Stimulated activated CD4-positive, alpha-beta T cell treated with anti-CD3 and anti-CD28 coated beads, Interleukin-4, amount 100 ng/mL, for 4 hours (primary cell): ENCODE data around the gene SKP1.

Source experiments
- DNase-seq, 2 experiments: peaks; one replicate each; pipeline ENCODE4 v3.0.0-alpha.2; 2020

The SKP1 gene

DNA sequence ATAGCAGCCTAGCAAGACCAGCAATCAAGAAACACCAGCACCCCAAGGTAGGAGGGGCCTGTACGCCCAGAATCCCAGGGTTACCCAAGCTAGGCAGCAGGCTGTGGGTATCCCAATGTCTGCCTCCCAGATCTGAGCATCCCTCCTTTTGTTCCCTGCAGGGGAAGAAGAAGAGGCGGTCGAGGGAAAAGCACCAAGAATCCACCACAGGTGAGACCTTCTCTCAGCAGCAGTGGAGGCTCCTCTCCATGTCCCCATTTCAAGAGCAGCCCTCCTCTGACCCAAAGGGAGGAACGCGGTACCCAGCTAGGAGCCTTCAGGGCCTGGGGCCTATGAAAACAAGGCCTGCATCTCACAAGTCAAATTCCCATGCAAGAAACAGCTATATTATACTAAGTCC is 33.3 kb downstream of the SKP1 start:
- DNase-seq, result no peak

DNA sequence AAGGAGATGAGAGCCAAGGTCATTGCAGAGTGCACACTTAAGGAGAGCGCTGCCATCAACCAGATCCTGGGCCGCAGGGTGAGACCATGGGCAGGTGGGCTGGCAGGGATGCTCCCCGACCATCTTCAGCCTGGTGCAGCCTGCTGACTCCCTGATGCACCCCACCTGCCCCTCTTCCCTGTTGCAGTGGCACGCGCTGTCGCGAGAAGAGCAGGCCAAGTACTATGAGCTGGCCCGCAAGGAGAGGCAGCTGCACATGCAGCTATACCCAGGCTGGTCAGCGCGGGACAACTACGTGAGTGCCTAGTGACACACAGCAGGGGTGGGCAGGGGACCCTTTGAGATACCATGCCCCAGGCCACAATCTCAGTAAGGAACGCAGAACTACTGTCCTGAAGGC is 33.9 kb downstream of the SKP1 start:
- no peak for DNase-seq

DNA sequence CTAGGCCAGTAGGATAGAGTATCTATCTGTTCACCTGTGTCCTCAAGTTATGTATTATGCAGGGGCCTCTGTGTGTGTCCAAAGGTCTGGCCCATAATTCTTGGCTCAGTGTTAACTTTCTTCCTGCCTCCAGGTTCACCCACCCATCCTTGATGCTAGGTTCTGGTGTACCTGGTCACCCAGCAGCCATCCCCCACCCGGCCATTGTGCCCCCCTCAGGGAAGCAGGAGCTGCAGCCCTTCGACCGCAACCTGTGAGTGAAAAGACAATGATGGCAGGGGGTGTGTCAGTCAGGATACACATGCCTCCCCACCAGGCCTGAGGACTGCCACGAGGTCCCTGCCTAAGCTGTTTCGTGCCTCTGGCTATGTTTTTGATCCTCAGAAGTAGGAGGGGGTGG is 34.7 kb downstream of the SKP1 start:
- DNase-seq, result no peak

DNA sequence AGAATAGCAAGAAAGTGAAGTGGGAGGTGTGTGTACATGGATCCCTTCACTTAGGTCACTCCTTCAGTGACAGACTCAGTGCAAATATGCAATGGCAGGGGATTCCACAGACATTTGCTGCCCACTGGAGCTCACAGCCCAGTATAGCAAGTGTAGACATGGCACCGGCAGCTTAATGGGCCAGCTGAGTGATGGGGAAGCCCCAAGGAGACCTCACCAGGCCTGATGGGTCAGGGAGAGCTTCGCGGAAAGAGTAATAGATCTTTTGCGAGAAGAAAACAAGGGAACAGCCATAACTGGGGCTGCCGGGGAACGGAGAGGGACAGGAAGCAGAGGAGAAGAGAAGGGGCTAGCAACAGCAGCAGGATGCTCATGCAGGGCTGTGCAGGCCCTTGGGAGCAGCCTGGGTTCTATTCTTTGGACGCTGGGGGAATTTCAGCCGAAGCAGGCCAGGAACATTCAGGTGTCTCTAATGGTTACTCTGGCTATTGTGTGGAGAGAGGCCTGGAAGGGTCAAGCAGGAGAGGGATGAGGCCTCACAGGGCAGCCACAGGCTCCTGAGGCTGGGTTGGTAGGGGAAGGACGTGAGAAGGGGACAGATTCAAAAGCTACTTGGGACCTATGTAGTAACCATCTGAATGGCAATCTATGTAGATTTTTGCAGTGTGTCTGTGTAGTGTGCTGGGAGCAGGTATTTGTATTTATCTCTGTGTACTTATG is 35.3 kb downstream of the SKP1 start:
- DNase-seq, result no peak

DNA sequence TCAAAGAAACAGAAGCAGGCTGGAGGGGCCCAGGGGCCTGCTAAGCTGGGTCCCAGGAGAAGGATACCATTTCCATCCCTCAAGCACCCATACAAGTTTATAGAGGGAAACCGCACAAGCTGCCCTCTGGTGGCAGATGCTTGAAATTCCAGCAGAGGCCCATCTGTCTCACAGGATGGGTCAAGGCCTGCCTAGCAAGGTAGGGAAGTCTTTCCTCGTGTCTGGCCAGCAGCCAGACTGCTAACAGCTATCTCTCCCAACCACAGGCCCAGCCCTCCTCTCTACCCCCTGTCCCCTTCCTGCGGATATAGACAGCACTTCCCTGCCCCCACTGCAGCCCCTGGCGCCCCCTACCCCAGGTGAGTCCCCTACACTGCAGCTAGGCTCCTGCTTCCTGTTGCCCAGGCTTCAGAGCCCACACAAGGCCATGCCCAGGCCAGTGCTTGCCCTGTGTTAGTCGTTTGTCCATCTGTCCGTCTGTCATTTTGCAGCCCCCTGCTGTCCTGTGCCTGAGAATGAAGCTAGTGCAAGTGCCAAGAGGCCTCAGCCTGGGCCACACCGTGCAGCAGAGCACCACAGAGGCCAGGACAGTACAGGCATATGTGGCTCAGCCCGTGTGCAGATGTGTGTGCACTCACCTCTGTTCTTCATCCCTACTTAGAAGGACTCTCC is 36.1 kb downstream of the SKP1 start:
- peak in 1 of 2 experiments; percentile 63 for DNase-seq

DNA sequence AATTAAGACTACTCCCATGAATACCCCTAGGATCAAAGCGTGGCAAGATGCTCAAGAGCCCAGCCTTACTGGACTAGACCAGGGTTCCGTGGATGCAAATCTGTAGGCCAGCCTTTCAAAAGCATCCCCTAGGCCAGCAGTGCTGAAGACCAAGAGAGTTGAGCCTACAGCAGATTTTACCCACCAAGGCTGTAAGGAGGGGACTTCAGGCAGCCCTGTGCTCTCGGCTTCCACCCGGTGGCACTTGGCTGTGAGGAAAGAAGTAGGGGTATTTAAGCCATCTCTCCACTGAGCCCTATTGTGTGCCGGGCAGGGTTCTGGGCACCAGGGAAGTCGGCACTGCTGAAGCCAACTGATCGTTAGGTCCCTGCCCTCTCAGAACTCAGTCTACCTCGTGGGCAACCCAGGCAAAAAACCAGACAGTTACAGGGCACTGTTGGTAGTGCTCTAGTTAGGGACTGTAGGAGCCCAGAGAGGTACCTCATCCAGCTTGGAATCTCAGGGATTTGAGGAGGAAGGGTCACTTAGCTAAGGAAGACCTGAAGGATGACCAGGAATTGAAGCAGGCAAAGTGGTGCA is 36.8 kb downstream of the SKP1 start:
- no peak for DNase-seq

DNA sequence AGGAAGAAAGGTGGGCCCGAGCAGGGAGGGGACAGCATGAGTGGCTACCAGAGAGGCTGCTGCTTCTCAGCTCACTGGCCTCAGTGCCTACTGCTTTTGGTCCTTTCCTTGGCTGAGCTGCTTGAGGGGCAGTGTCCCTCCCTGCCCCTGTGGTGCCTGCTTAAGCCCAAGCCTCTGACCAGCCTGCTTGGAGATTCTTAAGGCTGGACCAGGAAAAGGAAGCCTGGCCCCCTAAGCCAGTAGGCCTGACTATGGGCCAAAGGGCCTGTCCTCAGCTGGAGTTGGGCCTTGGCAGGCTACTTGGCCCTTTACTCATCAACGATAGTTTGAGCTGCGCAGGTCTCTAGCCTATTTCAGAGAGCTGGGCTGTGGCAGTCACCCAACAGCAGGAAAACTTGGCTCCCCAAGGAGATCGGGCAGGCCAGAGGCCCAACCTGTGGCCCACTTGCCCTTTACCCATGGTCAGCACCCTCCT is 37.3 kb downstream of the SKP1 start:
- no peak for DNase-seq

DNA sequence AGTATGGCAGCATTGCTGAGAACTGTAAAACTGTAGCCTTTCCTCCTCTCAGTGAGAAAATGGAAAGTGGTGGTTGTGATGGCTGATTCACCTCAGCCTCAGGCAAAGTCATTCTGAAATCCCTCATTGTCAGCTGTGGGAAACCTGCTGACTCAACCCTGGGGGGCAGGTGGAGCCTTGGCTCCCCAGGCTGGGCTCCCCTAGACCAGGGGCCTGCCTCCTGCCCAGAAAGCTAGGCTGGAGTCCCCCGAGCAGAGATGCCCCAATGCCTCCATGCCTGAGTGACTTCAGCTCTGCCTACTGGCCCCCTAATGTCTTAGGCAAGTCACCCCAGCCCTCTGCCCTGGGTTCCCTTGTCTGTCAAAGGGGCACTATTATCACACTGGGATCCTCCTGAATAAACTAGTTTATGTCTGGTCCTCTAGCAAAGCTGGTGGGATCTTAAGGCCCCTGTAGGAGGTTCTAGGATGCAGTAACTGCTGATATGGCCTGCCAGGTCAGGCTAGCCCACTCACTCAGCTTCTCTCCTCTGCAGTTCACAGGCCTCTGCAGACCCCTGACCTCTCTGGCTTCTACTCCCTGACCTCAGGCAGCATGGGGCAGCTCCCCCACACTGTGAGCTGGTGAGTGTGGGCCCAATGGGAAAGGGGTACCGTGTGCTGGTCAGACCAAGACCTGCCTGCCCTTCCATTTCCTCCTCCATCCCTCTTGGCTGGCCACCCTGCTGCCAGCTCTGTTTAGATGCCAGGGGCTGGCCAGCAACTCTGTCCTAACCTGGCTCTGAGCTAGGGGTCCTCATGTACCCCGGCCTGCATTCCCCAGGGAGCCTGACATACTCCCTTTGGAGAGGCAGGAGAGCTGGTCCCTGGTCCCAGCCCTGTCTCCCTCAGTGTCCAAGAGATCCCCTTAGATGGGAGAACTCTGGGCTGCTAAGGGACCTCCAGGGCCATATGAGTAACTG is 38.1 kb downstream of the SKP1 start:
- DNase-seq, result peak; percentile 59 to 69

DNA sequence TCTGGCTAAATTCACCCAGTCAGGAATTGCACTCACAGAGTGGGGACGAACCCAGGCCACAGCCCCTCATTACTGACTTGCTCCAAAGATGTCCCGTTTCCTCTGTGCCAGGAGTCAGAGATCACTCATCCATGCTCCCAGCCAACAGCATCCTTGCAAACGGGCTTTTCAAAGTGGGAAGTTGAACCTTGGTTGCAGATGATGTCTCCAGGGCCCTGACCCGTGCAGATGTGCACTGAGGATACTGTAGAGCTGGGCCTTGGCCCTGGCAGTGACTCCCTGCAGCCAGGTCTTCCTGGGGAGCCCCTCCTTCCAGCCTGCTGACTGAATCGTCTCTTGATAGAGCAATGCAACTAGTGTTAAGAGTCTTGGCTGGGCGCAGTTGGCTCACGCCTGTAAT is 40.0 kb downstream of the SKP1 start:
- DNase-seq, result no peak

DNA sequence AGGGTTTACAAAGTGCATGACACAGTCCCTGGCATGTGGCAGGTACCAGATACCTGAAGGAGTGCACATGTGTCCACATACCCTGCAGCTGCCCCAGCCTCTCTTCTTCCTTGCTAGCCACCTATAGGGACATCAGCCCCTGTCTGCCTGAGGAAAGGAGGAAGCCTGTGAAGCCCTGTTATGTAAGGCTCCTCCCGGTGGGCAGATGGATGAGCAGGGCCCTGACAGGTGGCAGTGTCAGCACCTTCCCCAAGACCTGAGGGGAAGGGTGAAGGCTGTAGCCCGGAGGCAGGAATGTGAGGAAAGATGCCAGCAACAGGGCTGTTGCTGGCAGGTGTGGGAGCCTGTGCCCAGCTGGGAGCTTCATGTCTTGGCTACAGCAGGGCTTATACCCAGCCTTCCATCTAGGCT is 40.5 kb downstream of the SKP1 start:
- DNase-seq, result no peak

DNA sequence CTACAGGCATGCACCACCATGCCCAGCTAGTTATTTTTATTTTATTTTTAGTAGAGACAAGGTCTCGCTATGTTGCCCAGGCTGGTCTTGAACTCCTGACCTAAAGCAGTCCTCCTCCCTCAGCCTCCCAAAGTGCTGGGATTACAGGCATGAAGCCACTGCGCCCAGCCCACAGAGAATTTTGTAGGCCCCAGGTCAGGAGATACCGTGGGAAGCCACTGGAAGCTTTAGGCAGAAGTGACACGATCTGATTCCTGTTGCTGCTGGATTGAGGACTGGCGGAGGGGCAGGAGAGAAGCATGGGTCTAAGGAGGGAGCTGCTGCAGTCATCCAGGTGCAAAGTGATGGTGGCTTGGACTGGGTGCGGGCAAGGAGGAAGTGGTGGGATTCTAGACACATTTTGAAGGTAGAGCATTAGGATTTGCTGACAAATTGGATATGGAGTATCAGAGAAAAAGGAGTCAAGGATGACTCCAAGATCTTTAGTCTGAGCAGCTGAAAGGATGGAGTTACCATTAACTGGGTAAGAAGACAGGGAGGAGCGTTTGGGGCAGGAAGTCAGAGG is 41.6 kb downstream of the SKP1 start:
- DNase-seq, result peak in 1 of 2 experiments; percentile 0

DNA sequence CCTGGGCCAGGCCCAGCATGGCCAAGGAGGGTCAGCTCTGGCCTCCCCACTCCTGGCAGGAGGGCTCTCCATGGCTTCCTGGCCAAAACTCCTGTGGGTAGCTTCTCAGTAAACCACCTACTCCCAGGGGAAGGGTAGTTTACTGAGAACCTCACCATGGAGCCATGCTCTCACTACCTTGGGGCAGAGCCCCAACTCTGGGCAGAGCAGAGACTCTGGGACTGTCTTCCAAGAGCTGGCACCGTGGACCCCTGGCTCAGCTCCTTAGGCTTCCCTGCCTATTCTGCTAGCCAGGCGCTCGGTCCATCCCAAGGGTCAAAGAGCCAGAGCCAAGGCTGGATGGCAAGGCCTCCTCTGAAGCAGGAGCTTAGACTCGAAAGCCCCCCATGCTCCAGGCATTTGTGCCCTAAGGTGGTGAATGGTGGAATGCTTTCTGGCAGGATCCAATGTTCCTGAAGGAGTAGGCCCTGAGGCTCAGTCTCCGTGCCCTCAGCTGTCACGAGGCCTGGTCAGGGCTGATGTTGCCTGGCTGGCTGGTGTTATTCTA is 42.7 kb downstream of the SKP1 start:
- DNase-seq, result no peak

DNA sequence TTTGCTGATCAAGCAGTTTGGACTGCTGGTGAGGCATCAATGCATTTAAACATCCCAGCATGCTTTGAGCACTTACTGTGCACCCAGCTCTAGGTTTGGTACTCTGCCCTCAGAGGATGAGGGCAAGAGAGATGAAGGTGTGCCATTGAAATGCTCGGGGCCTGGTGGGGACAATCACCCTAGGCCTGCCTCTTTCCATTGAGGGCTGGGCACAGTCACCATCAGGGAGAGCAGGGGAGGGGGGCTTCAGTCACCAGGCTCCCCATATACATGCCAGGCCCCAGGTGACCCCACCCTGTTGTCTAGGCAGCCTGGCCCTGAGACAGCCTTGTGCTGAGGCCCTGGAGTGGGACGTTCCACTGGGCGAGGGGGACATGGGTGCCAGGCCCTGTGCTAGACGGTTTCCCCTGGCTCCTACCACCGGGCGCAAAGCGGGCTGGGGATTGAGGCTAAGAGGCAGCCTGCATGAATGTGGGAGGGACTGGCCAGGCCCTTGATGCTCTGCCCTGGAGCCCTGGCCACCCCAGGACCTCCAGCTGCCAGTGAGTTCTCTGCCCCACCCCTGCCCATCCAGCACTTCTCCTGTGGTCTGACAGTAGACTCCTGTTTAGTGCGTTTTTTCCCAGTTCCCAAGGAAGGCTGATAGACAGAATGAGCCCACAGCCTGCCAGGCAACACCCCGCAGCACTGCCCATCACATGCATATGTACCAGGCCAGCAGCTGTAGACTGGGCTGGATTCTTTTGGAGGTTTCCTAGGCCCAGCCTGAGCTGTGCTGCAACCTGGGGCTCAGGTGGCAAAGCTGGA is 43.4 kb downstream of the SKP1 start:
- no peak for DNase-seq

DNA sequence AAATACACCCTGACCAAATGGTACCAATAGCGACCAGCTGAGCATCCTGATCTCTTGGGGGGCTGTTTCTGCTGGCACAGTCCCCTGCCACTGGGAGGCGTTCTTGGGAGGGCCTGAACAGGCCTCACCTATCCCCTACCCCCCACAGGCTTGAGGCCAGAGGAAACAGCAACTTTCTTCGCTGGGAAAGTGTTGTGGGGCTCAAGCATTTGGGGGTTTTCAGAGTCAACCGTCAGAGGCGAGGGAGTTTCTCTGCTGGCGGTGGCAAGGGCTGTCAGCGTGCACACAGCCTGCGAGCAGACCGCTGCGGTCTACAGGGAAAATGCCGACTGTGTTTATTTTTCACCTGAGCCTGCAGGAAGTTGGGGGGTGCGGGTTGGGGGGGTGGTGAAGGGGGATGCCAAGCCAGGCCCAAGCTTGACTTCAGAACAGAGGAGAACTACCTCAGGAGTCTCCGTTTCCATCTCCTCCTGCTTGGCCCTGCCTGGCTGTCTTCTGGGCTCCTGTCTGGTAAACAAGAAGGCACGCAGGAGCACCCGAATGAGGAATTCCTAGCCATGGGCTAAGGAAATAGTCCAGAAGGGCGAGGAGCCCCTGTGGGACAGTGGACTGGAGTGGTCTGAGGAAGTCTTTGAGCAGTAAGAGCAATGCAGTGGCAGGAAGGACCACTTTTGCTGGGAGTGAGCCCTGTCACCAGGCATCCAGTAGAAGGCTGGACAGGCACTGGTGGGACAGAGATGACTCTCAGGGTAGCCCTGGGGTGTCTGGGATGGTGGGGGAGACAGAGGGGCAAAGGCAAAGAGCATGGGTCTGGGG is 44.2 kb downstream of the SKP1 start:
- DNase-seq, result peak; percentile 51 to 71

DNA sequence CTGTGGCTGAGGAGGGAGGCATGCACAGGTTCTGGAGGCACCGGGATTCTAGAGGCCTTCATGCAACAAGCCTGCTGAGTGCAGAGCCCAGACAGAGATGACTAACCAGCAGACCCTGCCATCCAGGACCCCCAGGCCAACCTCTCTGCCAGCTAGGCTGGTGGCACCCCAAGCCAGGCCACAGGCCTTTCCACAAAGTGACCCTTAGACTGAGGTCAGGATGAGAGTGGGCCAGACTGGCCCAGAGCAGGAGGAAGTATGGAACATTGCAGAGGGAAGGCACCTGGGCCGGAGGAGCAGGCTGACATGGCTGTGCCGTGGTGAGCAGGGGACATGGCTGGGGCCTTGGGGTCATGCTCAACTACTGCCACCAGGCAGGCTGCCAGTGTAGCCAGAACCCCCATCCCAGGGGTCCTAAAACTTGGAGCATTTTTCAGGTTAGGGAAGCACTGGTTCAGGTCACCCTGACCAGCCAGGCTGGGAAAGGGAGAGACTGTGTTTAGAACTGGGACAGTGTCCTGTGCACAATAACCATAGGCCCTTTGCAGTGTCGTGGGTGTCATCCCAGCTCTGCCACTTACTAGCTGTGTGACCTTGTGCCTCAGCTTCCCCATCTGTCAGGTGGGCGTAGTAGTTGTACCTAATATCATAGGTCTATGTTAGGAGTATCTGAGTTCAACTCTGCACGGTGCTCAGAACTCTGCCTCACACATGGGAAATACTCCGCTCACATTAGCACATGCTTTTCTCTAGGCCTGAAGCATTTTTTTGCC is 45.0 kb downstream of the SKP1 start:
- no peak for DNase-seq

DNA sequence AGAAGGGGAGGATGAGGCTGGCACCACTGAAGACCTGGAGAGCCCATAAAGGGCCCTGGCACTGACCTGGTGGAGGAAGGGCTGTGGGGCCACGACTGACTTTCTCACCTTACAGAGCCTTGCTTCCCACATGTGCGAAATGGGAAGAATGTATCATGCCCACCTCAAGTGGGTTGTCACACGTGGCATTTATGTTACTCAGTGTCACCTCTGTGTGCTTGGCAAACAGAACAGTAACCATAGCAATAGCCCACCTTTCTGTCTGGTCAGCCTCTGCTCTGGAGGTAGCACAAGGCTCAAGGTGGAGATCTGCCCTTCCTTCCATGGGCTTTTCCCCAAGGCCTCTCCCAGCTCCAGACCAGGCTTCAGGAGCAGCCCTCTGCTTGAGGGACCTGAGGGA is 45.6 kb downstream of the SKP1 start:
- peak in 1 of 2 experiments; percentile 68 for DNase-seq

DNA sequence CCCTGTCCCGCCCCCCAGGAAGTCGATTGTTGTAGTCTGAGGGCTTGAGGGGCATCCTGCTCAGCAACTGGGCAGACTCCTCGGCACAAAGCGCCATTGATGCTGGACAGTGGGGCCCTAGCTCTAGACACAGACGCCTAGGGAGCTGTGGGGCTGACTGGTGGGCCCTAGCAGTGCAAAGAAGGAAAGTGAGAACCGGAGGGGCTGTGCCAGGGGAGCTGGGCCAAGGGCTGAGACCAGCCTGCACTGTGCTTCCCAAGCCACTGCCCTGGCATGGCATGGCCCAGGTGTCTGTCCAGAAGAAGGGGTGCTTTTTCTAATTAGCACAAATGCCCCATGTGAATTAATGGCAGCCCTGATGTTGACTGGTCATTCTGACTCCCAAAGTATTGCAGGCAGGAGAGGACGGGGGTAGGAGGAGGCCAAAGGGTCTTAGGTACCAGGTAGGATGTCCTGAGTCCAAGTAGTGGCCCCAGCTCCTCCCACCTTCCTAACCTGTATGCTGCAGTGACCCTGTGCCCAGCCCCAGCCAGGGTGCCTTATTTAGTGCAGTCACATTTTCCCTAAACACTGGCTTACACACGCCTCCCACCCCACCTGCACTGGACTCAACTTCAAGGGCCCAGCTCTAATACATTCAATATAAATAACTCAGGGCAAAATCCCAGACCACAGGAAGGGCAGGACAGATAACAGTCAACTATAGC is 46.4 kb downstream of the SKP1 start:
- DNase-seq, result no peak

DNA sequence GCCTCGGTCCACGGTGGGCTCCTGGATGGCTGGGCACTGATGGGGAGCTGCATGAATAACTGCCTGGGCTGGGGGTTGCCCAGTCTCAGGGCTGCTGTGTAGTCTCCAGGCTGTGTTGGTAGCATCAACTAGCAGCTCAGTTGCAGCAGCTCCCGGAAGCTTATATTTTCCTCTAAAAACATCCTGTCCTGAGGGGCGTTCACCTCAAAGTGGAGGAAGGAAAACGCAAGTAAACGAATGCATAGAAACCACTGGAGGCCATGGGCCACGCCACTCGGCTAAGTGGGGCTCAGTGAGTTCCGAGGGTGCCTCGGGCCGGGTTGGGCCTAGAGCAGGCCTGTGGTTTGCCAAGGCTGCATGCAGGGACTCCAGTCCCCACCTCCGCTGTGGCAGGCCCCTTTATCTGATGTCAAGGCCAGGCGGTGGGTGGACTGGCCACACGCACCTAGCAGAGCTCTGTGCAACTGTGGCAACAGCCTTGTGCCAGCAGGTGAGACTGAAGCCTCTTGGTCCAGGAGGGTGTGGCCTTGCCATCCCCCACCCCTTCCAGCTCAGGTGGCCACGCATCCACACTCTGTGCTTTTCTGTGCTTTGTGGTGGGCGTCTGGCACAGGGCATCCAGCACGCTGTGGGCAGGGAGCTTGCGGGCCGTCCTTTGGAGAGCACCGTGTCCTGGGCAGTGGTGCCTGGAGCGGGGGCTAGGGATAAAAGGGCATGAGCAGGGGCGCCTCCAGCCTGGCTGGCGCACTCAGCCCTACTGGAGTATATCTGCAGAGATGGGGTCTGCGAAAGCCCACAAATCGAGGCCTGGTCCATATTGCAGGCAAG is 47.1 kb downstream of the SKP1 start:
- DNase-seq, result no peak
